ENCODE measurements around the gene USP47.

- TF ChIP-seq POLR2A (IDR thresholded peaks at IDR 0.05; ENCODE audit: low read depth, low read length) (no peak), SPI1 (IDR thresholded peaks at IDR 0.05; ENCODE audit: low read depth, low read length) (no peak), POLR2AphosphoS5 (IDR thresholded peaks at IDR 0.05; ENCODE audit: low read depth, low read length) (no peak), TAF1 (IDR thresholded peaks at IDR 0.05; ENCODE audit: low read depth, low read length) (no peak)
Measured at GRCh38 chr11:11821899-11822298, 19.9 kb upstream of the USP47 start.

Measured in GM12891 (cell line).